Central memory CD4-positive, alpha-beta T cell (primary cell): ENCODE measurements around the gene ZNF195.
A peak's percentile ranks its signal among the peaks of the same experiment; 100 is the strongest.
"Not testable (repeated sequence)": the region's sequence is repeated elsewhere in the genome, so short reads cannot be mapped to it uniquely, and the experiment has no call there.

Experiments
- DNase-seq: peaks from one replicate; pipeline ENCODE4 v3.0.0; 2022
- total RNA-seq, 3 experiments: gene quantifications; one replicate each; lab custom pipeline; 2026; lab: John Stamatoyannopoulos, UW

Gene ZNF195
- total RNA-seq = 46.9 to 80.4 (median 61.6) reads per million in 3 experiments

GRCh38 chr11:3378426-3379423 lies at the start of gene ZNF195:
TSS of gene ZNF195 (minus strand) at chr11:3379146. CDS start at chr11:3379040, 106 bp downstream.
- peak; percentile 95 for DNase-seq

GRCh38 chr11:3428076-3428475 lies 49.1 kb upstream of the ZNF195 start:
- DNase-seq = not testable (repeated sequence)

GRCh38 chr11:3426541-3426940 lies 47.6 kb upstream of the ZNF195 start:
- DNase-seq = not testable (repeated sequence)

GRCh38 chr11:3423928-3424327 lies 45.0 kb upstream of the ZNF195 start:
- DNase-seq = not testable (repeated sequence)

- not testable (repeated sequence) for DNase-seq
These were observed 44.3 kb upstream of the ZNF195 start for GRCh38 chr11:3423138-3423731.

- DNase-seq = peak; percentile 96
These were observed 43.6 kb upstream of the ZNF195 start for GRCh38 chr11:3422380-3423137.

- DNase-seq = not testable (repeated sequence)
These were observed 42.8 kb upstream of the ZNF195 start for GRCh38 chr11:3421608-3422379.

- not testable (repeated sequence) for DNase-seq
These were observed 41.5 kb upstream of the ZNF195 start for GRCh38 chr11:3420281-3421042.

GRCh38 chr11:3419496-3419895 lies 40.5 kb upstream of the ZNF195 start:
- DNase-seq = not testable (repeated sequence)

- DNase-seq = peak; percentile 52
These were observed 38.1 kb upstream of the ZNF195 start for GRCh38 chr11:3417047-3417446.

GRCh38 chr11:3415301-3415700 lies 36.4 kb upstream of the ZNF195 start:
- not testable (repeated sequence) for DNase-seq

GRCh38 chr11:3413666-3414065 lies 34.7 kb upstream of the ZNF195 start:
- DNase-seq = not testable (repeated sequence)

GRCh38 chr11:3412837-3413236 lies 33.9 kb upstream of the ZNF195 start:
- DNase-seq = no peak

GRCh38 chr11:3408722-3409121 lies 29.8 kb upstream of the ZNF195 start:
- DNase-seq = peak; percentile 63

GRCh38 chr11:3408058-3408605 lies 29.2 kb upstream of the ZNF195 start:
- DNase-seq = not testable (repeated sequence)

GRCh38 chr11:3406937-3407336 lies 28.0 kb upstream of the ZNF195 start:
- DNase-seq = not testable (repeated sequence)

GRCh38 chr11:3406223-3406875 lies 27.4 kb upstream of the ZNF195 start:
- not testable (repeated sequence) for DNase-seq

- not testable (repeated sequence) for DNase-seq
These were observed 25.4 kb upstream of the ZNF195 start for GRCh38 chr11:3404076-3404925.

GRCh38 chr11:3402861-3403250 lies 23.9 kb upstream of the ZNF195 start:
- DNase-seq = not testable (repeated sequence)
